Peyer's patch (tissue), 4 donors: ENCODE results near the gene USP40. TPM values are rescaled to one million over a fixed set of nuclear protein-coding genes. Genes with fewer than 3 reads are reported as not detected.

Experiments
- DNase-seq, 3 donors: peaks; one replicate each; pipeline ENCODE4 v3.0.0-alpha.2; 2017 to 2019
- H3K27ac ChIP-seq, 4 donors: fragments of 200-600 bp; sonication (generic); one replicate each; pipeline ENCODE4 v1.5.1; 2016 to 2019
- H3K27me3 ChIP-seq, 2 donors: fragments of 200-600 bp; sonication (generic); one replicate each; pipeline ENCODE4 v1.5.1; 2019
- H3K36me3 ChIP-seq, 3 donors: fragments of 200-600 bp; sonication (generic); one replicate each; pipeline ENCODE4 v1.5.1; 2016 to 2019
- H3K4me1 ChIP-seq, 4 donors: fragments of 200-600 bp; sonication (generic); one replicate each; pipeline ENCODE4 v1.5.1; 2016 to 2019
- H3K4me3 ChIP-seq, 4 donors: fragments of 200-600 bp; sonication (generic); 1 replicate in 3 of 4; 2 replicates in 1 of 4; pipeline ENCODE4 v1.5.1; 2016 to 2019; ENCODE audit warnings: mild to moderate bottlenecking in 1 of 4
- H3K9me3 ChIP-seq, 4 donors: fragments of 200-600 bp; sonication (generic); one replicate each; pipeline ENCODE4 v1.5.1; 2016 to 2019; ENCODE audit warnings: mild to moderate bottlenecking in 1 of 4
- POLR2A ChIP-seq, 2 donors: fragments of 450-650 bp; IDR thresholded peaks; one replicate each; pipeline ENCODE4 v1.5.1; 2017; ENCODE audit warnings: antibody characterized with exemption in 2 of 2, mild to moderate bottlenecking in 2 of 2, moderate library complexity in 2 of 2
- total RNA-seq, 4 donors: library from RNA; depleted of rRNA; stranded (reverse); fragments of >200 nt; gene quantifications; one replicate each; pipeline ENCODE4 v1.1.0, GENCODE V29; 2016
- TF ChIP-seq, protein P1 (sequence below), 6 experiments: fragments of 450-650 bp in 4 of 6; fragments of 200-600 bp in 2 of 6; sonication (generic) in 1 of 6; IDR thresholded peaks; one replicate each; pipeline ENCODE4 v1.5.1; 2017 to 2019; ENCODE audit warnings: antibody characterized with exemption in 6 of 6, mild to moderate bottlenecking in 3 of 6, moderate library complexity in 1 of 6

The USP40 gene
- total RNA-seq, 4 donors from 2014 or later, result 34.3 to 58.7 (median 45.0) TPM

DNA sequence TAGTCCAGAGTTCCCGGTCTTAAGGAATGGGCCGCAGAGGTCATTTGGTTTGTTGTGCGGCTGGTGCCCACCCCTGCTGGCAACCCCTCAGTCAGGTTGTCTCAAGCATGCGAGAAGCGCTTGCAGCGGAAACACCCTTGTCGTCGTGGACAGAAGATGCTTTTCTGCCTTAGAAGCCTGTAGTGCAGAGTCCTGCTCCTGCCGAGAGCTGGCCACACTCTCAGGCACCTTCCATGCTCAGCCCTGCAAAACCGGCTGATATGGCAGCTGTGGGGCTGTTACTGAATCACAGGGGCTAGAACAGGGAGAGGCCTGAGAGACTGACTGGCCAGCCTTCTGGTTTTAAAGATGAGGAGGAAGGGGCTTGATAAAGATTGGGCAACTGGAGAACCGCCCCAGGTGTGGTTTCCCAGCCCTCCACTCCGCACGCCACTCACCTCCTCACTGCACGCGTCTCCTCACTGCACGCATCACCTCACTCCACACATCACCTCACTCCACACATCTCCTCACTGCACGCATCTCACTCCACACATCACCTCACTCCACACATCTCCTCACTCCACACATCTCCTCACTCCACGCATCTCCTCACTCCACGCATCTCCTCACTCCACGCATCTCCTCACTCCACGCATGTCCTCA, 103.6 kb downstream of the USP40 start:
- TF ChIP-seq POLR2A (IDR thresholded peaks at IDR 0.05), result no peak
- TF ChIP-seq, protein P1, sequence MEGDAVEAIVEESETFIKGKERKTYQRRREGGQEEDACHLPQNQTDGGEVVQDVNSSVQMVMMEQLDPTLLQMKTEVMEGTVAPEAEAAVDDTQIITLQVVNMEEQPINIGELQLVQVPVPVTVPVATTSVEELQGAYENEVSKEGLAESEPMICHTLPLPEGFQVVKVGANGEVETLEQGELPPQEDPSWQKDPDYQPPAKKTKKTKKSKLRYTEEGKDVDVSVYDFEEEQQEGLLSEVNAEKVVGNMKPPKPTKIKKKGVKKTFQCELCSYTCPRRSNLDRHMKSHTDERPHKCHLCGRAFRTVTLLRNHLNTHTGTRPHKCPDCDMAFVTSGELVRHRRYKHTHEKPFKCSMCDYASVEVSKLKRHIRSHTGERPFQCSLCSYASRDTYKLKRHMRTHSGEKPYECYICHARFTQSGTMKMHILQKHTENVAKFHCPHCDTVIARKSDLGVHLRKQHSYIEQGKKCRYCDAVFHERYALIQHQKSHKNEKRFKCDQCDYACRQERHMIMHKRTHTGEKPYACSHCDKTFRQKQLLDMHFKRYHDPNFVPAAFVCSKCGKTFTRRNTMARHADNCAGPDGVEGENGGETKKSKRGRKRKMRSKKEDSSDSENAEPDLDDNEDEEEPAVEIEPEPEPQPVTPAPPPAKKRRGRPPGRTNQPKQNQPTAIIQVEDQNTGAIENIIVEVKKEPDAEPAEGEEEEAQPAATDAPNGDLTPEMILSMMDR (IDR thresholded peaks at IDR 0.05), result no peak
- Histone ChIP-seq H3K4me3 (no peak overlapping the region), H3K4me1 (no peaks in the 10 kb centered on the region), H3K9me3 (no peaks in the 10 kb centered on the region), H3K27me3 (no peaks in the 10 kb centered on the region), H3K27ac (no peak overlapping the region), H3K36me3 (peaks cover 0 to 97% (median 0%) of the 10 kb centered on the region in 3 donors)
- peak in 1 of 3 donors; percentile 40 for DNase-seq

DNA sequence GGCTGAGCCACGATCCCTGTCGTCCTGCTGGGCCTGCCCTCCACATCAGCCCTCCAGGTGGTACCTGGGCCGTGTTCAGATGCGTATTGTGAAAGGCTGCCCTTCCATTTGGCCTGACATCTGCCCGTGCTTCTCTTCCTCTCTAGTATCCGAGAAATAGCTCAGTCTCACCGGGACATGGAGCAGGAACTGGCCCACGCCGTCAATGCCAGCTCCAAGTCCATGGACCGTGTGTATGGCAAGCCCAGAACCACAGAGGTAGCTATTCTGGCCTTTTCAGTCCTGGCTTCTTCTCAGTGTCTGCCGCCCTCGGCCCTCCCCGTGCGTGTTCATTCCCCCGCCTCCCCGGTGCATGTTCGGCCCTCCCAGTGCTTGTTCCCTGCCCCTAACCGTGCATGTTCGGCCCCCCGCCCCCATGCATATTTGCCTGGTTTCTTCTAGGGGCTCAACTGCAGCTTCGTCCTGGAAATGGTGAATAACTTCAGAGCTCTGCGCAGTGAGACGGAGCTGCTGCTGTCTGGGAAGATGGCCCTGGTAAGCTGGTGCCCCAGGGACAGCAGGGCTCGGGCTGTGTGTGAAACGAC, 104.3 kb downstream of the USP40 start:
- H3K27me3 ChIP-seq, result no peaks in the 10 kb centered on the region
- peaks cover 0 to 97% (median 0%) of the 10 kb centered on the region in 3 donors for H3K36me3 ChIP-seq
- no peaks in the 10 kb centered on the region for H3K9me3 ChIP-seq
- H3K27ac ChIP-seq, result no peak overlapping the region
- no peaks in the 10 kb centered on the region for H3K4me1 ChIP-seq
- H3K4me3 ChIP-seq, result no peak overlapping the region
- TF ChIP-seq POLR2A (IDR thresholded peaks at IDR 0.05), result no peak
- TF ChIP-seq, protein P1 (IDR thresholded peaks at IDR 0.05), result no peak
- DNase-seq, result peak in 1 of 3 donors; percentile 38

DNA sequence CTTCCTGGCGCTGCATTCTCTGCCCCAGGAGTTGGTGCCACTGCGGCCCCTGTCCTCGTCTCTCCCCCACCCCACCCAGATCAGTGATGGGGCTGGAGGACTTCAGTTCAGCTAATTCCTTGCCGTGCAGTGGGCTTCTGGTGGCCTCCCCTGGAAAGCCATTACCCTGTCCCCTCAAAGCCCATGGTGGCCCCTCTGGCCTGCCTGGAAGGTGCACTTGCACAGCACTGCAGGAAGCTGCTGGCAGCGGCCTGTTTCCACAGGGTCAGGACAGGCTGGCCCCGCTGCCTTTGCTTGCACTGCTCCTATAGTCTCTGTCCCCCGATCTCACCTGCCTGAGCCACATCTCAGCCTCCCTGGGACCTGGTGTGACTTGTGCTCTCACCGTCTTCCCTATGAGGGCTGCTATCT, 105.1 kb downstream of the USP40 start:
- Histone ChIP-seq H3K27me3 (no peaks in the 10 kb centered on the region), H3K9me3 (no peaks in the 10 kb centered on the region), H3K36me3 (peaks cover 0 to 97% (median 0%) of the 10 kb centered on the region in 3 donors), H3K4me3 (no peak overlapping the region), H3K27ac (no peak overlapping the region), H3K4me1 (no peaks in the 10 kb centered on the region)
- no peak for DNase-seq
- no peak for TF ChIP-seq POLR2A (IDR thresholded peaks at IDR 0.05)
- TF ChIP-seq, protein P1 (IDR thresholded peaks at IDR 0.05), result no peak

DNA sequence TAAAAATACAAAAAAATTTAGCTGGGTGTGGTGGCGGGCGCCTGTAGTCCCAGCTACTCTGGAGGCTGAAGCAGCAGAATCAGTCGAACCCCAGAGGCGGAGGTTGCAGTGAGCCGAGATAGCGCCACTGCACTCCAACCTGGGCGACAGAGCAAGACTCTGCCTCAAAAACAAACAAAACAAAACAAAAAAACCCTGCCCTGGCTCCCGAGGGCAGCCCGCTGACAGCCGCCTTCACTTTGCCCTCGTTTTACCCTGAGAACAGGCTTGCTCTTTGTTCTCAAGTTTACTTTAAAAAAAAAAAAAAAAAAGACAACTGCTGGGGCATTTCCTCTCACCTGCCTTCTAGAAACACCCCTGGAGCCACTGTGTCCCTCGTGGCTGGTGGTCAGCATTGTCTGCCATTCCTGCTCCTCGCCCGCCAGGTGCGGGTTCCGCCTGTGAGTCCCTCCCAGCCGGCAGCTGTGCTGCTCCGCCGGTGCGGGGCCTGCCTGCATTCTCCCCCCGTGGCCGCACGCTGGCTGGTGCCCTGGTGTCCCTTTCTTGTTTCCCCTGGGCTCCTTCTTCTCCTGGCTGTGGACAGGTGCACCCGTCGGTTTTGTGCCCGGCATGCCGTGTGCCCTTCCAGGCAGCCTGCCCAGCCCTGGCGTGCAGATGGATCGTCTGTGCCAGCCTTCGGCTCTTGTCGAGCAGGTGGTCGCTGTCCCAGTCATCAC, 105.7 kb downstream of the USP40 start:
- no peaks in the 10 kb centered on the region for H3K4me1 ChIP-seq
- no peak overlapping the region for H3K27ac ChIP-seq
- H3K27me3 ChIP-seq, result no peaks in the 10 kb centered on the region
- H3K36me3 ChIP-seq, result peaks cover 0 to 97% (median 0%) of the 10 kb centered on the region in 3 donors
- no peak overlapping the region for H3K4me3 ChIP-seq
- H3K9me3 ChIP-seq, result no peaks in the 10 kb centered on the region
- TF ChIP-seq, protein P1 (IDR thresholded peaks at IDR 0.05), result peak in 1 of 6 experiments; percentile 2
- no peak for TF ChIP-seq POLR2A (IDR thresholded peaks at IDR 0.05)
- no peak for DNase-seq

DNA sequence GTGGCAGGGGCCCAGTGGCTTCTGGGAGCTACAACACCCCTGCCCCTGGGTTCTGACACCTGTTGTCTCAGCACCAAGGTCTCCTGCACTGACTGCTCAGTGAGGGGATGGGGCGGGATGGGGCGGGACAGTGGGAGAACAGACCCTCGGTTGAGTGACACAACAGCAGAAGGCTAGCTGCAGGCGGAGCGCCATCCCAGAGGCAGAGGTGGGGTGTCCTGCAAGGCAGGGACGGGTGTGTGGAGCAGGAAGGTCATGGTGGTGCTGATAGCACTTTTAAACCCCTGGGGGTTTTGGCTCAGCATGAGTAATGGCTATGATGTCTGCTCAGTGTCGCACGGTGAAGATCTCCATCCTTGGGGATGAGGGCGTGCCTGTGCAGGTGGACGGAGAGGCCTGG, 107.2 kb downstream of the USP40 start:
- Histone ChIP-seq H3K27ac (no peak overlapping the region), H3K9me3 (no peaks in the 10 kb centered on the region), H3K4me1 (no peaks in the 10 kb centered on the region), H3K36me3 (peaks cover 0 to 99% (median 0%) of the 10 kb centered on the region in 3 donors), H3K4me3 (no peak overlapping the region), H3K27me3 (no peaks in the 10 kb centered on the region)
- DNase-seq, result no peak
- TF ChIP-seq, protein P1 (IDR thresholded peaks at IDR 0.05), result no peak
- TF ChIP-seq POLR2A (IDR thresholded peaks at IDR 0.05), result no peak
